Measurements from ENCODE around the gene ST7.

- TF ChIP-seq CTCF (IDR thresholded peaks at IDR 0.05): no peak; the same call in 1 of the 2 replicates
- no peak for TF ChIP-seq CREB1 (CRISPR knock-in tag; IDR thresholded peaks at IDR 0.05)
- no peak for TF ChIP-seq ETV6 (CRISPR knock-in tag; IDR thresholded peaks at IDR 0.05)
- TF ChIP-seq CREM (CRISPR knock-in tag; IDR thresholded peaks at IDR 0.05): no peak
- no peak for TF ChIP-seq SP1 (CRISPR knock-in tag; conservative IDR thresholded peaks at IDR 0.05)
- no peak for TF ChIP-seq HMGXB4 (CRISPR knock-in tag; IDR thresholded peaks at IDR 0.05)
- TF ChIP-seq MXD4 (CRISPR knock-in tag; IDR thresholded peaks at IDR 0.05; ENCODE audit: borderline replicate concordance): no peak
- no peak for TF ChIP-seq MLX (CRISPR knock-in tag; IDR thresholded peaks at IDR 0.05)
- no peak for TF ChIP-seq PREB (CRISPR knock-in tag; IDR thresholded peaks at IDR 0.05; ENCODE audit: borderline replicate concordance)
Observed at GRCh38 chr7:116984511-116984910, 31.2 kb downstream of the ST7 start.

Data from WTC11 (cell line).